WI38 (cell line): Measurements from ENCODE around the gene MSI1.

Source experiments
- H3K4me3 ChIP-seq: 2 replicates; pipeline ENCODE4 v1.5.1; 2011; ENCODE audit warnings: low read depth, mild to moderate bottlenecking, control low read depth, low read length
- CTCF ChIP-seq: IDR thresholded peaks from 2 replicates; pipeline ENCODE4 v1.5.1; 2012; ENCODE audit warnings: low read depth, mild to moderate bottlenecking, control low read depth, low read length

The MSI1 gene

GRCh38 chr12:120367924-120368788, 808 bp downstream of the MSI1 start:
- TF ChIP-seq CTCF: no peak
- no peak overlapping the region for H3K4me3 ChIP-seq

GRCh38 chr12:120367233-120367923, 1.6 kb downstream of the MSI1 start:
- no peak overlapping the region for H3K4me3 ChIP-seq
- peak; percentile 26; the same call in 1 of the 2 replicates for TF ChIP-seq CTCF

- no peak overlapping the region for H3K4me3 ChIP-seq
- TF ChIP-seq CTCF: no peak
Observed at GRCh38 chr12:120366845-120367232, 2.1 kb downstream of the MSI1 start.

GRCh38 chr12:120366341-120366705, 2.6 kb downstream of the MSI1 start:
- no peak overlapping the region for H3K4me3 ChIP-seq
- no peak for TF ChIP-seq CTCF

- no peak for TF ChIP-seq CTCF
- H3K4me3 ChIP-seq: no peak overlapping the region
Observed at GRCh38 chr12:120365675-120366340, 3.2 kb downstream of the MSI1 start.

- H3K4me3 ChIP-seq: no peak overlapping the region
- no peak for TF ChIP-seq CTCF
Observed at GRCh38 chr12:120364487-120364886, 4.5 kb downstream of the MSI1 start.
